HPDE6-E6E7 (cell line): ENCODE data around the gene CD82.
A peak's percentile ranks its signal among the peaks of the same experiment; 100 is the strongest.

Experiments used
- DNase-seq: peaks from one replicate; pipeline ENCODE4 v3.0.0; 2011; ENCODE audit warnings: missing footprints; ENCODE audit errors: extremely low spot score

CD82 gene

DNA sequence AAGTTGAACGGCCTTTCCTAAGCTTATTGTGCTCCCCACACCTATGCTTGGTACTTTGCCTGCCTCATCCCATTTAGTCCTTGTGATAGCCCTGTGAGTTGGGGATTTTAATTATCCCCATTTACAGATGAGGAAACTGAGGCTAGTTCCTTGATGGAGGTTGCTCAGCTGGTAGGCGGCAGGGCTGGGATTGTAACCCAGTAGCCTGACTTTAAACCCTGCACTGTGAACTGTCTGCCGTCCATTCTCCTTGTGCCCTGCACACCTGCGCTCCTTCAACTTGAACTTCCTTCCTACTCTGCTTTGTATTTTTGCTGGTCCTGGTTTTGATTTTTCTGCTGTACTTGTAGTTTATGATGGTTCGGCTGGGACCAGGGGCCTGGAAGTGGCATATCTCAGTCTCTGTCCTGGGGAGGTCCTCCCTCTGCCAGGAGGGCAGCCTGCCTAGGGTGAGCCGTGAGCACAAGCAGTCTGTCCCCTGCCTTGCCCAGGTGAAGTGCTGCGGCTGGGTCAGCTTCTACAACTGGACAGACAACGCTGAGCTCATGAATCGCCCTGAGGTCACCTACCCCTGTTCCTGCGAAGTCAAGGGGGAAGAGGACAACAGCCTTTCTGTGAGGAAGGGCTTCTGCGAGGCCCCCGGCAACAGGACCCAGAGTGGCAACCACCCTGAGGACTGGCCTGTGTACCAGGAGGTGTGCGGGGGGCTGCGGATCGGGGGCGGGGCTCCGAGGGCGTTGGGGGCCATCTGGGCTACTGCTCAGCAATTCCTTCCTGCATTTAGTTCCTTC, 52.4 kb downstream of the CD82 start:
- DNase-seq = no peak

DNA sequence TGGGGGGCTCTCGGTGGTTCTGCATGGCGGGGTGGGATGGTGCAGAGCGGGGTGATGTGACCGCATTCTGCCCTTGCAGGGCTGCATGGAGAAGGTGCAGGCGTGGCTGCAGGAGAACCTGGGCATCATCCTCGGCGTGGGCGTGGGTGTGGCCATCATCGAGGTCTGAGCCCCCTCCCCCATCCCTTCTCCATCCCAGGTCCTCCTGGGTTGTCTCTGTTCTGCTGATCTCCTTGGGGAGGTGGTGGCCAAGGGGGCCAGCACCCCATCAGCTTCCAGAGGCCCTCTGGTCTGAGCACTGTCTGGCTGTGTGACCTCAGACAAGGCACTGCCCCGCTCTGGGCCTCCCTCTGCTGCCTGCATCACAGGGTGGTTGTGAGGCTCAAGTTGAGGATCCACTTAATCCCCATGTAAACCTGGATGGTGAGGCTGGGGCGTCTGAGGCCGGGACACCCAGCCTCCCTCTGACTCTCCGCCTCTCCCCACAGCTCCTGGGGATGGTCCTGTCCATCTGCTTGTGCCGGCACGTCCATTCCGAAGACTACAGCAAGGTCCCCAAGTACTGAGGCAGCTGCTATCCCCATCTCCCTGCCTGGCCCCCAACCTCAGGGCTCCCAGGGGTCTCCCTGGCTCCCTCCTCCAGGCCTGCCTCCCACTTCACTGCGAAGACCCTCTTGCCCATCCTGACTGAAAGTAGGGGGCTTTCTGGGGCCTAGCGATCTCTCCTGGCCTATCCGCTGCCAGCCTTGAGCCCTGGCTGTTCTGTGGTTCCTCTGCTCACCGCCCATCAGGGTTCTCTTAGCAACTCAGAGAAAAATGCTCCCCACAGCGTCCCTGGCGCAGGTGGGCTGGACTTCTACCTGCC, 53.3 kb downstream of the CD82 start:
- DNase-seq = no peak

DNA sequence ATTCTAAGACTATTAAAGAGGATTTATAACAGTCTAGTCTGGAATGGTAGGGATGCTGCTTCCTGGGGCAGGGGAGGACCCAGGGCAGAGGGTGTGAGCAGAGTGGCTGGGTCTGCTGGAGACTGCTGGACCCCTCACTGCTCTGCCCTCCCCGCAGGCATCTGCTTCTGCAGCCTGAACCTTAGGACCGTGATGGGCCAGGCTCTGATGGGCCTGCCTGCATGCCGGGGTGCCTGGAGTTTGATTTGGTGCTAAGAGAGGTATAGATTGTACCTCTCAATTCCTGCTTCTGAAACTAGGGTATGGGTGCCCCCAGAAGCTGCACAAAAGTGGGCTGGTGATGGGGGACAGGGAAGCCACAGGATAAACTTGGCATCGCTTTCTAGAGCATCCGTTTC, 54.9 kb downstream of the CD82 start:
- DNase-seq = no peak

DNA sequence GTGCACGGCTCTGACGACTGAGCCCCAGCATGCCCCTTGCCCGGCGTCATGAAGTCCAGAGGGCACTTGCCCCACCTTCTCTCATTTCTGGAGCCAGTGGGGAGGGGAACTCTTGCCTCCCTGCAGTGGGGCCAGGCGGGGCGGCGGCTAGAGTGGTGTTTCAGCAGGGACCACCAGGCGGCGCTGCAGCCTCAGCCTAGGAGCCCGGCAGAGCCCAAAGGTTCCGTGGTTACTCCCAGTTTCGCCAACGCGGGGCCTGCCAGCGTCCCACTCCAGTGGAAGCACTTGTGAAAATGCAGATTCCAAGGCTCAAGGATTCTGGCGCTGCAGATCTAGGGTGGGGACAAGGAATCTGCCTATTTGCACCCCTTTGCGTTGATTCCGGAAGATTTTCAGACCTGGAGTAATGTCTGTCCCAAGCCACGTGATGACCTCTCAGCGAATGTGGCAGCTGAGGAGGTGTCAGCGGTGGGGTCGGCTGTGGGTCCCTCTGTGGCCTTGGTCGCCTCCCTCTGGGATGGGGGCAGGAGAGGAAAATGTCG, 55.7 kb downstream of the CD82 start:
- DNase-seq = peak; percentile 62

DNA sequence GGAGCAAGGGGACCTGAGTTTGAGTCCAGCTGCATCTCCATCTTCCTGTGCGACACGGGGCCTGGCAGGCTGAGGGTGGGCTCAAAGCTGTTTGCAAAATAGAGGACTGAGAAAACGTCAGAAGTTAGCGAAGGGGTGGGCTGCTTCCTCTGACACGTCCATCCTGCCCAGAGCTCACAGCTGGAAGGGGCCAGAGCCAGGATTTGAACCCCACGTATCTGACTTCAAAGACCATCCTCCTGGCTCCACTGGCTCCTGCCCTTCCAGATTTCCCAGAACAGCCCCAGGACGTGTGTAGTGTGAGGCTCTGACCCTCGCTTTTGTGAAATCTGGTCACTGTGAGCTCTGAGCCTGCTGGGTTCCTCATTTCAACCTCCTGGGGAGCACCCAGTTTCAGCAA, 56.3 kb downstream of the CD82 start:
- DNase-seq = no peak

DNA sequence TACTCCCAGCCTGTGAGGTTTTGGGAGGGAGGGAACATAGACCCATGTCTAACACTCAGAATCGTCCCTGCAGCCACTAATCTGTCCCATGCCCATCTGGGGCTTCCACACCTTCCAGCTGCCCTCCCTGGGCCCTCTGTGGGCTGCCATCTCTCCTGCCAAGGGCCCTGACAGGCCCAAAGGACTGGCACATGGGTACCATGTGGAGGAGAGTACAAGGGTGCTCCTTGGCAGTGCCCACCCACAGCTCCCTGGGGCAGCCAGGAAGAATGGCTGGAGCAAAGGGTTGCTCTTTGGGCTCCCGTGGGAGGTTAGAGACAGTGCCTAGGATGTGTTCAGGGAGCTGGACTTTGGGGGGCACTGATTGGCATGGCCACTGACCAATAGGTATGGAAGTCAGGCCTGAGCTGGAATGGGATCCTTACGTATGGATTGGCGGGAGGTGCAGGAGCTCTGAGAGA, 56.8 kb downstream of the CD82 start:
- no peak for DNase-seq

DNA sequence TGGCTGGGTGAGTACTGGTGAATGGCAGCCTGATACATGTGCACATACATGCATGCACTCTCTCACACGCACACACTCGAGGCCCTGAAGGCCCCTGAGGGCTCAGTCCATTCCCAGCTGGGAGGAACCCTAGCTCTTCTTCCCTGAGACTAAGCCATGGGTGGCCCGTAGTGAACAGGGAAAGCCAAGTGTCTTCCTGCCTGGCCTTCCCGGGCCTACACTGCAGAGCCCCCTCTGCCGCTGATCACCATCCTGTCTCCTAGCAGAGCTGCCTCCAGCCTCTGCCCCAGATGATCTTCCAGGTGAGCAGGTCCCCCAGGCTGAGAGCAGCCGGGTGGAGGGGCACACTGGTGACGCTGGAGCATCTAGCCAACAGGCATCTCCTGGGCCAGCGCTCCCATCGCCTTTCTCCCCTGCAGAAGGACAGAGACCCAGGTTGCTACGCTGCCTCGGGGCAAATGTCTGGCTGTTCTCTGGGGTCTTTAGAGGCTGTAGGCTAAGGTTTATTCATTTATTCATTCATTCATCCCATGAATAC, 57.3 kb downstream of the CD82 start:
- no peak for DNase-seq

DNA sequence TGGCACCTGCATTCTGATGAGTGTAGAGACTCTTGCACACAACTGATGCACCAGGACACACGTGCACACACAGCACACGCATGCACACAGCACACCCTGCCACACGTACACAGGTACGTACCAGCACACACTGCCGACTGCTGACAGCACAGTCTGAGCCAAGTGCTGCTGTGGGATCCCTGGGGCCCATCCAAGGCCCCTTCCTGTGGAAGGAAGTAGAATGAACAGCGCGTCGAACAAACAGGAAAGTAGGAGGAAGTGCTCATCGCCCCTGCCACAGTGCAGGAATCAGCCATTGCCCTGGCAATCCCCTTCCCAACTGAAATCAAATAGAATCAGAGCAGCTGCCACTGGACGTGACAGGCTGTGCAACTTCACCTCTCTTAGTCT, 57.9 kb downstream of the CD82 start:
- DNase-seq = no peak

DNA sequence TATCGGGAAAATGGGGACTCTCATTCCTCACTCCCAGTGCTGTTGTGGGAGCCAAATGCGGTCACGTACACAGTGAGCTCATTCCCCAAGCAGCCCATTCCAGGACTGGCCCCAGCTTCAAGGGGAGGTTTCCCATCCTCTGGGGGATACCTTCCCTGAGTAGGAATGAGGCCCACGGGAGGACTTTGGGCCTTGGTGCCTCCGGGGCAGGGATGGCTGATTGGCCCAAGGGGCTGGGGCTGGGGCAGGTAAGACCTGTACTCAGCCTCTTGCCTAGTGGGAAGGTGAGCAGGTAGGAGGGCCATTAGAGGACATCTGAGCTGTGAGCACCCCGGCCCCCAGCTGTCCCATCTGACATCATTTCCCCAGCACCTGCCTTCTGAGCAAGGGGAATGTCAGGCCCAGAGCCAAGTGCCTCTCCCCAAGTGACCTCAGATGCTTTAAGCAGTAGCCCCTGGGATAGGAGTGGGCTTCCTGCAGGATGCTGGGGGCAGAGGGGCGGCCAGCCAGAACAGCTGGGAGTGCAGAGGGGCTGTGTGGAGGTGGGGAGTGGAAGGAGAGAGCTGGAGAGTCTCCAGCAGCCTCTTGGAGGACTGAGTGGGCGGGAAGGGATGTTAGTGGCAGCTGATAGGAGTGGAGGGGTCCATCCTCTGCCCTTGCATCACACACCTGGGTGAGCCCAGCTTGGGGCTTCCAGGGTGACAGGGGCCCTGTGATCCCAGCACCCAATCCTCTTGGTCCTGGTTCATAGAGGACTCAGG, 58.4 kb downstream of the CD82 start:
- no peak for DNase-seq

DNA sequence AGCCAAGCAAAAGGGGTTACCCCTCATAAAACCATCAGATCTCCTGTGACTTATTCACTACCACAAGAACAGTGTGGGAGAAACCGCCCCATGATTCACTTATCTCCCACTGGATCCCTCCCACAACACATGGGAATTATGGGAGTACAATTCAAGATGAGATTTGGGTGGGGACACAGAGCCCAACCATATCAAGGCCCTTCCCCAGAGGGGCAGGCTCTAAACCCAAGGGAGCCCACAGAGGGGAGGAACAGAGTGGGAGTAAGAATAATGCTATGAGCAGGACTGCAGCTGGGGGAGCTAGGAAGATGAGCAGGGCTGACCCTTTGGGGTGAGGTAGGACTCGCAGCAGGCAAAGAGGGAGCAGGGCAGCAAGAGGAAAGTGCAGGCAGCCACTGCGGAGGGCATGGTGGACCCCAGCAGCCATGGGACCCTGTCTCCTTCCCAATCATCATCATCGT, 59.3 kb downstream of the CD82 start:
- DNase-seq = no peak

DNA sequence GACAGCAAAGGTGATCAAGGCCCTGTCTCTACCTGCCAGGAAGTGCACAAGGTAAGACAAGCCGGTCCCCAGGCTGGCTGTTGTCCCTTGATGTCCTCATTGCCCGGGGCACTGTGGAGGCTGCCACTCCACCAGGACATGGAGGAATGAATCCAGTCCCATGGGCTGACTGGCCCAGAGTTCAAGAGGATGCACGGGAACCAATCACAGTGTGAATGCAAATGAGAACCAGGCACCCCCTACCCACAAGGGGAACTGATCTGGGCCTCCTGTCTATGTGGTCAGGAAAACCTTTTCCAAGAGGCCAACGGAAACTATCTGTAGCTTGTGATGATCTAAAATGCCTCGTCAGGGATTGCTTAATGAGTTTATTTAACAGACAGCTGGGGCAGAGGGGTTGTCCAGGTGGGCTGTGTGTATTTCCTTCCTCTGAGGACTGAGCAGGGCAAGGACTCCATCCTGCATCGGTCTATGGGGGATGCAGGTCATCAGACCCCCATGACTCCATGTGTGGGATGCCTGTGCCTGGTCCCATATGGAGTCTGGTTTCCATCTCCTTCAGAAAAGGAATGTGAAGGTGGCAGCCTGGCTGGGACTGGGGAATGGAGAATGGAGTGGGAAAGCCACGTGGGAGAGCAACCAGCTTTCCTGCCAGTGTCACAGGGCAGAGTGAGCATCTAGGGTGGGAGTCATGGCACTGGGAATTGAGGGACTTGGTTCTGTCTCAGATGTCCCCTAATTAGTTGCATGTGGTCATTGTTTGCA, 60.5 kb downstream of the CD82 start:
- DNase-seq = no peak

DNA sequence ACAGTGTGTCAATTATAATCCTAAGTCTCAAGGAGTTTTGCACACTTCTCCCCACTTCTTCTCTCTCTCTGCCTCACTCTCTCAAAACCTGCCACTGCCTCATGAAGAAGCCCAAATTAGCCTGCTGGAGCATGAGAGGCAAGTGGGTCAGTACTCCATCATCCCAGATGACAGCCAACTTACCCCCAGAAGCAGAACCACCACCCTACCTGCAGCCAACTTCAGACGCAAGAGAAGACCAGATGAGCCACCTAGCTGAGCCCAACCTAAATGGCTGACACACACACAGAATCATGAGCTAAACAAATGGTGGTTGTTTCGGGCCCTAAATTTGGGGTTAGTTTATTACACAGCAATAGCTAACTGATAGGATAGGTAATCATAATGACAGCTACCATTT, 61.2 kb downstream of the CD82 start:
- DNase-seq = no peak

DNA sequence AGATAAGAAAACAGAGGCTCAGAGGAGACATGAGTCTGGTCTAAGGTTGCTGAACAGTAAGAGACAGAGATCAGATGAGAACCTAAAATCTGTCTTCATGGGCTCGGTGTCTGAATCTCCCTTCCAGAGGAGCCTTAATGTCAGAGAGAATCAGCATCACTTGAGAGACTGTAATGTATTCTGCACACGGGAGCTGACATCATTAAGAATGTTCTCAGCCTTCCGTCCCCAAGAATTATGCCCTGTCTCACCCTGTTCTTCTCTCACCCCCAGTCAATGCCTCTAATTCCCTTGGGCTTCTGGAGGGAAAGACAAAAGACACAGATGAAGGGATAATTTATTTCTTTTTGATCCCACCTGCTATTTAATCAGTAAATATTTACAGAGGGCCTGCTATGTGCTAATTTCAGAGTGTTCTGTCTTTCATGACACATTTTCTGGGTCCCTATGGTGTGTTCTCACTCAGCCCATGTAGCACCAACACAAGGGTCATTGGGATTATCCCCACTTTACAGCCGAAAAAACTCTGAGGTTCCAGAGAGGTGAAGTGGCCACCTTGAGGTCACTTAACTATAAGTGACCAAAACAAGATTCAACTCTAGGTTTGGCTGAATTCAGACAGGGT, 61.8 kb downstream of the CD82 start:
- DNase-seq = no peak

DNA sequence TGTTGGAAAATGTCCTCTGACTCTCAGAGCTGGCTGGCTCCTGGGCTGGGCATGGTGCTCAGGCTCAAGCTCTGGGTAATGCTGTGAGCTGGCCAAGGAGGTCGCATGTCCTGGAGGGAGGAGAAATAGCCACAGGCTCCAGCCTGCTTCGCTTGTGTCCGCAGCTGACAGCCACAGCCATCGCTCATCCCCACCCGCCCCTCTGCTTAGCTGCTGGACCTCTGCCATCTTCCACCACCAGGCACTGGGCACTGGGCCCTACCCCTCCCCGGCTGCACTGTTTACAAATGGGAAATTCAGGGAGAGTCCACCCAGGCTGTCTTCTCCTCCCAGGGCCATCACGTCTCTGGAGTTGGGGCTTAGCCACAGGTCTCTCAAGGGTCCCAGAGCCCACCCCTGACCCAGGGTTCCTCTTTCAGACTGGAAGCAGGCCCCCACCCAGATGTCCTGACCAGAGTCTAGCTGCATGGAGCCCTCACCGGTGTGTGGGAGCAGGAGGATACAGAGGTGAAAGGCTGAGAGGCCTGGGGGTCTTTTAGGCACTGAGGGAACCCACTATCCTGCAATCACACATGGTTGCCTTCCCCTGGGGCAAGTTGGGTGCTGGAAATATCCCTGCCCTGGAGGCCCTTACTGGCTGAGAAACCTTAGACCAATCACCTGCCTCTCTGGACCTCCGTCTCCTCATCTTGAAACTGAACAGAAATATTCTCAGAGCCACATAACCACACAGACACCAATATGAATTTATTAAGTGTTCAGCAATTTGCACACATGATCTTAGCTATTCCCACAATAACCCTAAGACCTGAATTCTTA, 62.7 kb downstream of the CD82 start:
- DNase-seq = no peak

DNA sequence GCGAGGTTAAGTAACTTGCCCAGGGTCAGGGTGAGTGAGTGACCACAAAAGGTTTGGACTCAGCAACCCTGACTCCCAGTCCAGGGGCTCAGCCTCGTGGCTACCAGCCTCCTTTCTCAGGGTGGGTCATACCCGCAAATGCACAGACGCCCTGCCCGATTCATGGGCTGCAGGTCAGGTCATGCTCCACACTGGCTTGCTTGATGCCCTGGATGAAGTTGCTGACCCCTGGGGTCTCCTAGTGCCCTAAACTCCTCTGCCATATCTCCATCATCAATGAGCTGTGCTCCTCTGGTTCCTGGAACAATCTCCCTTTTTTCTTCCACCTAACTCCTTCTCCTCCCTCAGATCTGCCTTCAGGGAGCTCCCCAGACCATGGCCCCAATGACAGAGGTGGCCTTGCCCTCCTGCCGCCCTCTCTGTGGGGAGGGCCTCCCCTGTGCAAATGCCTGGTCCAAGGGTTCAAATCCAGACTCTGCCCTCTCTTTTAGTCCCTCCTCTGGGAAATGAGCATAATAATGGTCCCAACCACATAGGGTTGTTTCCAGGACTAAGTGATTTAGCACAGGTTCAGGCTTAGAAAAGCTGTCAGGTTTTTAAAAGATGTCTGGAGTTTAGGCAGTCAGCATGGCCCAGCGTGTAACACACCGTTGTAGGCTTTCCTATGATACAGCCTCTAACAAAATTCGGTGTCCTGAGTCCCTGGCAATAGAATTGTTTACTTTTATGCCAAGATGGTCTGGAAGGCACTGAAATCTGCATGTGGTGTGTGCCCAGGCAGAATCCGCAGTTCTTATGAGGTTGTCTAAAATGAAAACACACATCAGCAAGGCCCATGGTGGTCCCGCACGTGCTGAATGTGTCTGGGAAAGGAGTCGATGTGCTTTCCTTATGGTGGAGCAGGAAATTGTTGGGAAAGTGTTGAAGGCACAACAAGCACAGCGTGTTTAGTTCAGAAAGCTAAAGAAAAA, 63.6 kb downstream of the CD82 start:
- no peak for DNase-seq

DNA sequence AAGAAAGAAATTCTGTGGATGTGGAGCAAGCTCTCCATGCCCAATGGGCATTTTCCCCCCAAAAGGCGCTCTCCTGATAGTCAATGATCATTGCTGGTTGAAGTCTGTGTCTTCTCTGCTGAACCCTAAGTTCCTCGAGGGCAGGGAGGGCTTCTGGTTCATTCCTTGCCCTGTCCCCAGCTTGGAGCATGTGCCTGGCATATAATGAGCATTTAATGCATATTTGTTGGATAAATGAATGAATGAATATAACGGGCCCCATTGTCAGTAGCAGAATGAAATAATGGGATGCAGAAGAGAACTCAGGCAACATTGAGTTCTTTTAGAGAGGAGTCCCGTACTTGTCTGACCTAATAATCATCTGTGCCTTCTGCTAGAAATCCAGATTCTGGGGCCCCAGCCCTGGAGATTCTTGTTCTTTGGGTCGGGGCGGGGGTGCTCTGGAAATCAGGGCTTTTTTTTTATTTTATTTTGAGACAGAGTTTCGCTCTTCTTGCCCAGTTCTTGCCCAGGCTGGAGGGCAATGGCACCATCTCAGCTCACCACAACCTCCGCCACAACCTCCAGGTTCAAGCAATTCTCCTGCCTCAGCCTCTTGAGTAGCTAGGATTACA, 64.4 kb downstream of the CD82 start:
- DNase-seq = no peak

DNA sequence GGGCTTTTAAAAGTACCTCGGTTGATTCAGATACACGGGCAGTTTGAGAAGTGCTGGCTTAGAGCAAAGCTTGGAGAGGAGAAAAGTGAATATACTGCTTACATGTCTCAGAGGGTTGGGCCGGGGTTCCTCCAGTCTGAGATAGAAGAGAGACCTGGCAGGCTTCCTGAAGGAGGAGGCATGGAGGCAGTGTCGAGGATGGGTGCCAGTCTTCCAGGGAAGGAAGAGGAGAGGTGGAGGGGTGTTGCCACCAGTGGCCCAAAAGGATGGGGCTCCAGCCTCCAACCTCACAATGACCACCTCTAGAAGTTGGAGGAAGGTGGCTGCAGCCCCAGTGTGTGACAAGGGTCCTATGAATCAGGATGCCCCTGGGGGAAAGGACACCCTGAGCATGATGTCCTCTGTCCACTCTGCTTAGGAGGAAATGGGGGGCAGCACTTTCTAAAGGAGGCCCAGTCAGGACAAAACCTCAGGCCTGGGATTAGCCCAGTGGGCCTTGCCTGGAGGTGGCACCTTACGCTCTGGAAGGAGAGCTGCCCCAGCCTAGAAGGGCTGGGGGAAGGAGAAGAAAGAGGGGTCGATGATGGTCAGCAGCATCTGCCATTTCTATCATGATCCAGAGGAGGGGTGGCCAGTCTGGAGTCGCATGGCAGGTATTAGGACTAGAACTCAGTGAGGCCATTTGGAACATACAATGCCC, 65.2 kb downstream of the CD82 start:
- DNase-seq = no peak
